ELR (cell line): ENCODE results near the gene DTYMK.
"Not testable (repeated sequence)": the region's sequence is repeated elsewhere in the genome, so short reads cannot be mapped to it uniquely, and the experiment has no call there.

ENCODE experiments used
- DNase-seq: peaks from one replicate; pipeline ENCODE4 v3.0.0-alpha.2; 2015; ENCODE audit warnings: low read depth

DTYMK gene

DNA sequence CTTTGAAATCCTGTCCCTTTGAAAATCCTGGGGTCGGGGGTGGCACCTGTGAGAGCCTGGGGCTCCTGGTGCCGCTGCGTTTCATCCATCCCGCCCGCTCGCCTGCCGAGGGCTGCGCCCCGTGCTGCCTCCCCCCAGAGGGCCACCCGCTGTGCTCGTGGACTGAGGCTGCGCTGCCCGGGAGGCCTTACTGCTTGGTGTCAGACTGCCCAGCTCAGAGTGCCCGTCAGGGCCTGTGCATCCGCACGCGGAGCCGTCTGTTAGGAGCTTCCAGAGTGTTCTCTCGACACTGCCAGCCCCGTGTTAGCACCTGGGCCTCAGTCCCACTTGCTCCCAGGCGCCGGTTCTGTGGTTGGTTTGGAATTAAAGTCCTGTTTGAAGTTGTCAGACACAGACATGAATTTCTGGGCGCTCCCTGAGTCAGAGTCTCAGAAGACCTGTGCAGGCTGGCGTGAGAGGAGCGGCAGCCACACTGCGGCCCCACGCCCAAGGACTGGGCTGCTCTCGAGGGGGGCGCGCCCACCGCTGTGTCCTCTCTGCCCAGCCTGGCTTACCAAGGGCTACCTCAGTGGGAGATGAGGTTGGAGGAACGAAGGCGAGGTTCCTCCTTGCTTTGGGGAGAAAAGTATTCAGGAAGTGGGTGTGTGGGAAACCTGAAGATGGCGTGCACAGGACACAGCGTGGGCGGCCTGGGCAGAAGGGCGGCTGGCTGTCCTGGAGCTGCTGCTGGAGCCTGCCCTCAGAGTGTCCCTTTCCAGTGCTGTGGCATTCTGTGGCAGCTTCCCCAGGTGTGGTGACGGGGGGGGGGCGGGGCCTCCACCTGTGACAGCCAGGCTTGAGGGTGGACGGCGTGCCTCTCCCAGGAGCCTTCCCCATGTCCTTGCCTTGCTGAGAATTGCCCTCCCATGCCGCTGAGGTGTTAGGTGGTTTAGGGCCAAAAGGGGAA, 14.1 kb downstream of the DTYMK start:
- DNase-seq: no peak

GRCh38 chr2:241671457-241672240, 15.0 kb downstream of the DTYMK start:
- no peak for DNase-seq

- DNase-seq: no peak
Measured at GRCh38 chr2:241670333-241671110, 16.1 kb downstream of the DTYMK start.

DNA sequence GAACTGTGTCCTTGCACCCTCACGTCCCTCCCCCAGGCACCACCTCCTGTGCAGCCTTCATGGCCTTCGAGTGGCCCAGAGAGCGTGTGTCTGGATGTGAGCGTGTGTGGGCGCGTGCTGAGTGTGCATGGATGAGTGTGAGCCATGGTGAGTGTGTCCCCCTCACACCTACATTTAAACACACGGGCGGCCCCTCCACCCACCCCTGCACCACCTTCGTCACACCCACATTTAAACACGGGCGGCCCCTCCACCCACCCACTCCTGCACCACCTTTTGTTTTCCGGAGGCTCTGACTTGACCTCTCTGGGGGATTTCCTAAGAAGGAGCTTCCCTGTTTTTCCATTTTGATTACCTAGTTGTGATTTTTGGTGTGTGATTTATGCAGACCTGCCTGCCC, 17.8 kb downstream of the DTYMK start:
- DNase-seq: no peak

- DNase-seq: no peak
Measured at GRCh38 chr2:241668354-241668753, 18.3 kb downstream of the DTYMK start.

- no peak for DNase-seq
Measured at GRCh38 chr2:241666627-241667400, 19.8 kb downstream of the DTYMK start.

DNA sequence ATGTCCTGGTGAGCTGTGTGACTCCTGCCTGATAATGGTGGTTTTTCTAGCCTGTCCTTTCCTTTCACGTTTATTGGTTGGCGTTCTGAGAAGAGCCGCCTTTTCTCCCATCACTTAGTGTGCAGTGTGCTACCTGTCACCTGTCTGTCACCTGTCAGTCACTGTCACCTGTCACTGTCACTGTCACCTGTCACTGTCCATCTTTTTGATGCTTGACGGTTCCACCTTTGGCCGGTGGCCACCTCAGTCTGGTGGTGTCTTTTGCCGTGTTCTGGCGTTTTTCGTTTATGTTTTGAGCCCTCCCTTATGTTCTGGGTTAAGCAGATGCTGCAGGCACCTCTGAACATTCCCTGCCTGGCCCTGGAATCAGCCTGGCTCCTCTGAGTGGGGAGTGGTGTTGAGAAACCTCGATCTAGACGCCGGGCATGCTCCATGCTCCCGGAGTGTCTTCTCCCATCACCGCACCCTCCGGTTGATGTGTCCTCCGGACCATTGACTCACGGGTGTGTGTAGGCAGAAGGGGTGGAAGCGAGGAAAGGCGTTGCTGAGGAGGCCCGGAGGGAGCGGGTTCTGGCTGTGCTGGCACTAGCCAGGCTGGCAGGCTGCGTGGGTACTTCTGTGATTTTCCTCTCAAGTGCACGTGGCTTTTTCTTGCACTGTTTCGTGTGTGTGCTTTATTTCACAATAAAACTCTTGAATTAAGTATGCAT, 20.7 kb downstream of the DTYMK start:
- DNase-seq: no peak

- DNase-seq: not testable (repeated sequence)
Measured at GRCh38 chr2:241662731-241663130, 23.9 kb downstream of the DTYMK start.

DNA sequence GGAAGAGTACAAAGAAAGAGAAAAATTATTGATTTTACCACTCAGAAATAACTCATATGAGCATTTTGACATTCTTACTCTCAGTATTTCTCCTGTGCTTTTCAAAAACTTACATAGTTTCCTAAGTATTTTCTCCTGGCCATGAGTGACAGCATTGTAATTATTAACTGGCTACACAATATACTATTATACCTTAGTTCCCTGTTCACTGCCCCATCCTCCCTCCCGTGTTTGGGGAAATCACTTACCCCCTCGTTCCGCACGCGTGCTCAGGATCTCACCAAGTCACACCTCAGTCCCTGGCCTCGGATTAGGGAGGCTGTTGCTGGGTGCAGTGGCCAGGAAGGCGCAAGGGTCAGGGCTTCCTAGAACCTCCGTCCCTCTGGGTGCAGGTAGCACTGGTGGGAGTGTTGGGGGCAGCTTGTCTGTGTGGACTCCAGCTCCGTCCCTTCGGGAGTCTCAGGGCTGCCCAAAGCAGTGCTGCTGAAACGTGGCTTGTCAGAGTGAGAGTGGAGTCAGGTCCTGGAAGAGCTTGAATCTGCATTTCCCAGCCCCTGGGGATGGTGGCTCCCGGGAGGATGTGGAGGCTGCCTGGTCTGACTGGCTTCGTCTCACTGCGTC, 25.9 kb downstream of the DTYMK start:
- DNase-seq: no peak

- DNase-seq: peak; percentile 63
Measured at GRCh38 chr2:241659150-241659739, 27.4 kb downstream of the DTYMK start.

DNA sequence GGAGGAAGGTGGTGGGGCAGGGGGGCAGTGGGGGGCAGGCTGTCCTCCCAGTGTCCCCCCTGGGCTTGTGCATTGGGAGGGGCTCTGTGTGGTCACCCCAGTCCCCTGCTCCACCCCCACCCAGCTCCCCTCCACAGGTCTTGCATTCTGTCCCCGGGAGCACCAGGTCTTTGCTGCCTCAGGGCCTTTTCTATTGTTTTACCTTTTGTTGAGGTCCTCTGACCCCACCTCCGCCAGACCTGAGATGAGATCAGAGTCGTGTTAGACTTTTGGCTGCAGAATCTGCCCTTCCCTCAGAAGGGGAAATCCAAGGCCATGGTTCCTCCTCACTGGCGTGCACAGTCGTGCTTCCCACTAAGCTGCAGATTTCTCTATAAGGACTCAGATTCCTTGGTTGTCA, 28.3 kb downstream of the DTYMK start:
- no peak for DNase-seq

DNA sequence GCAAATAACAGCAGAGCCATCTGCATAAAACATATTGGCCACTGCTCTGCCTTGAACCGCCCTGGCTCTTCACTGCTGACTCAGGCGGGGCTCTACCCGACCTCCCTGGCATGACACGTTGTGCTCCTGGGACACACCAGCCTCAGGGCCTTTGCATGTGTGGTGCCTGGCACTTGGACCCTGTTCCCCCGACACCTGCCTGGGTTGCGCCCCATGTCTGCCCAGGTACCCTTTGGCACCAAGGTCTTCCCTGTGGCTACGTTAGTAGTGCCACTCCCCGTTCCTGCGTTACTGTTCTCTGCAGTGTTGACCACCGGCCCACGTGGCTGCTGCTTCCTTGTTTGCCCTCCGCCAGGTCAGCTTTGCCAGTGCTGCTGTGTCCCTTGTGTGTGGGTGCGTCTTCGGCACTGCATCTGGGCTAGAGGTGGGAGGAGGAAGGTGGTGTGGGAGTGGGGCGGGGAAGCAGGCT, 28.8 kb downstream of the DTYMK start:
- no peak for DNase-seq

DNA sequence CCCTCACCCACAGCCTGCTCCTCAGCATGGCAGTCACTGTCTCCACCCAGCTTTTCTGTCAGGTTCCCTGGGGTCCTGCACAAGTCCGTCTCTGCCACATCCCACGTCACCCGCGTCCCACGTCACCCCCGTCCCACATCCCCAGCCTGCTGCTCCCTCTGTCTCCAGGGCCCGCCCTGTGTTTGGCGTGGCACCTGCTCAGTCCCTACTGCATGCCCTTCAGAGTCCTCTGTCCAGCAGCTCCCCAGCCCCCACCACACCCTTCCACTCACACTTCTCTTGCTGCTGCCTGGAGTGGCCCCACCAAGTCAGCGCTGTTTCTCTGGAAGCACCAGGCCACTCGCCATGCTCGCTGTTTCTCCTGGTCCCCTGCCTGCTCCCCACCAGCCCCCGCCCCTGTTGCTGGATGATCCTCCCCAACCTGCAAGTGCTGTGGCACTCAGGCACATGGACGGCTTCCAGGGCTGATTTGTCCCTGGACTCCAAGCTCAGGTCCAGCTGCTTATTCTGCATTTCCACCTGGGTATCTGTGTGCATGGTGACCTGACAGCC, 30.3 kb downstream of the DTYMK start:
- no peak for DNase-seq

DNA sequence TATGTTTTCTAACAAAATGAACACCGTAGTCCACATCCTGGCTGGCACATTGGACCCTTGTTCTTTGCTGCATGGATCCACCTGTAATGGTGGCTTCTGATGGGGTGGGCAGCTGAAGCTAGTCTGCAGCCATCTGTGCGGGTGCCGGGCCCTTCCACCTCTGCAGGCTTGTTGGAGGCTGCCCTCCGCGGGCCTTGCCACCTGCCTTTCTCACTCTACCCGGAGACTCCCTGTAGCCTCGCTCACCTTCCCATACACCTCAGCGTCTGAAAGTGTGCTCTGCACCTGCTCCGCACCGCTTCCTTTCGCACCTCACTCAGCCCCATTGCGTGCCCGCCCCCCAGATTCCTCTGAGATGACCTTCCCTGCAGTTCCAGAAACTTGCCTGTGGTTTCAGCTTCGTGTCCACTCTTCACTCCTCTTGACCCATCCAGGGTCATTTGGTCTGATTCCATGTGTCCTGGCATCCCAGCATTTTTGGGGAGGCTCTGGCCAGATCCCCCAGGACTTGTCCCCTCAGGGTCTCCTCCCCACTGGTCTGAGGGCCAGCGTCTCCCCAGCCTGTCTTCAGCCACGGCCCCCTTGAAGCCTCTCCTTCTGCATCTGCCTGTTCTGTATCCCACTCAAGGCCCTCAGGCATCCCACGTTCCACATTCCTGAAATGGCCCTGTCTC, 31.0 kb downstream of the DTYMK start:
- no peak for DNase-seq

GRCh38 chr2:241654551-241654950, 32.1 kb downstream of the DTYMK start:
- no peak for DNase-seq

GRCh38 chr2:241653210-241653750, 33.3 kb downstream of the DTYMK start:
- DNase-seq: no peak

DNA sequence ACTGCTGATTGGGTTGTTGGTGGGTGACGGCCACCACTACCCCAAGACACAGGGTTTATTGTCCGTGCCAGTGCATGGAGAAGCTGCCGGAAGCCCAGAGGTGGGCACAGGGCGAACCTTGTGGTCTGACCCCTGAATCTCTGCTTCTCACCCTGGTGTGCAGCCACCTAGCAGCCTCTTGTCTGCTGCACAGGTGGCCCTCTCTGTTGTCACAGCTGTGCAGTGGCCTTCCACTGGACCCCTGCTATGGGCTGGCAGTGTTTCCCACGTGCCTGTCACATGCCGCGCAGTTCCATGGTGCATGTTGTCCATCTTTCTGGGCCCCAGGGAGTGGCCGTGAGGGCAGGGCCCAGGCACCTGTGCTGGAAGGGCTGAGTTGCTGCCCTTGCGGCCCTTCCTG, 33.9 kb downstream of the DTYMK start:
- DNase-seq: no peak

- no peak for DNase-seq
Measured at GRCh38 chr2:241652142-241652541, 34.5 kb downstream of the DTYMK start.

DNA sequence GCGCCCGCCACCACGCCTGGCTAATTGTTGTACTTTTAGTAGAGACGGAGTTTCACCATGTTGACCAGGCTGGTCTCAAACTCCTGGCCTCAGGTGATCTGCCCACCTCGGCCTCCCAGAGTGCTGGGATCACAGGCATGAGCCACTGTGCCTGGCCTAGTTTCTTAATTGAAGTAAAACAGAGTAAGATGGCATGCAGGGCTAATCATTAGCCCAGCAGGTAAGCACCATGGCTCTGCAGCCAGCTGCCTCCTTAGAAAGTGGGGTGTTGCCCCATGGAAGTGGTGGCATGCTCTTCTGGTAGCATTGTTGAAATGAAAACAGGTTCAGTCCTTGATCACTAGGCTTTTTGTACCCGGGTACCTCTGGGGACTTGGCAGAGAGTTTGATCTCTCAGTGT, 36.7 kb downstream of the DTYMK start:
- DNase-seq: no peak
